ENCODE results near the gene ALKBH7.

Gene ALKBH7

DNA sequence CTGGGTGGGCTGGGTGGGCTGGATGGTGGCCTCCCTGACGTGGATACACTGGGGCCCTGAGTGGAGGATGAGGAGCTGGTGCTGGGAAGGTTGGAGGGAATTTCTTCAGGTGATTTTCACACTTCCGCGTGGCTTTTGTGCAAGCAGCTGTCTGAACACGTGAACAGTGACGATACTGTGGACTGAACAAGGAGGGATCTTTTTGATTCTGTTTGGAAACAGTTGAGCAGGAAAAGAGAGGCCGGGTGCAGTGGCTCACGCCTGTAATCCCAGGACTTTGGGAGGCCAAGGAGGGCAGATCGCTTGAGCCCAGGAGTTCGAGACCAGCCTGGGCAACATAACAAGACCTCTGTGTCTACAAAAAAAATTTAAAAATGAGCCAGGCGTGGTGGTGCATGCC, 29.5 kb downstream of the ALKBH7 start:
- H3K4me3 ChIP-seq (ENCODE audit: low read length): no peak overlapping the region
- DNase-seq (ENCODE audit: low read depth): no peak
- no peak for TF ChIP-seq CTCF (conservative IDR thresholded peaks at IDR 0.05; ENCODE audit: low read length)

GRCh38 chr19:6402837-6403608, 30.4 kb downstream of the ALKBH7 start:
- TF ChIP-seq CTCF (conservative IDR thresholded peaks at IDR 0.05; ENCODE audit: low read length): no peak
- H3K4me3 ChIP-seq (ENCODE audit: low read length): no peak overlapping the region
- DNase-seq (ENCODE audit: low read depth): peak; percentile 54

DNA sequence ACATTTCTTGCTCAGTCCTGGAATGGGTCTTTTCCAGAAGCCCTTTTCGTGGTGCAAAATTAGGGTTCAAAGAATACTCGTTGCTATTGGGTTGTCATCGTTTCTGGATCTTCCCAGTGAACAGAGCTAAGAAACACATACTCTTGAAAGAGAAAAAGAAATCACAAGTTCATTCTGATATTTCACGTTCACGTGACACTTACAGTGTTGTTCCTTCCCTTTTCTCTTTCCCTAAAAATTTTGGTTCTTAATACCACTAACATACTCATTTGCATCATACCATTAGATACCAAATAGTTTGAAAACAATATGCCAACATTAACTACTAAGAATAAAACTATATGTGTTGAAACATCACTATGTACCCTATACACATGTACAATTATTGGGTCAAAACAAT, 33.8 kb downstream of the ALKBH7 start:
- no peak overlapping the region for H3K4me3 ChIP-seq (ENCODE audit: low read length)

GRCh38 chr19:6409346-6409745, 36.8 kb downstream of the ALKBH7 start:
- TF ChIP-seq CTCF (conservative IDR thresholded peaks at IDR 0.05; ENCODE audit: low read length): no peak
- DNase-seq (ENCODE audit: low read depth): no peak

More for the DNA sequence above, 33.8 kb downstream of the ALKBH7 start:
- no peak for TF ChIP-seq CTCF (conservative IDR thresholded peaks at IDR 0.05; ENCODE audit: low read length)
- DNase-seq (ENCODE audit: low read depth): no peak

GRCh38 chr19:6412061-6412446, 39.5 kb downstream of the ALKBH7 start:
- DNase-seq (ENCODE audit: low read depth): no peak
- H3K4me3 ChIP-seq (ENCODE audit: low read length): no peak overlapping the region
- TF ChIP-seq CTCF (conservative IDR thresholded peaks at IDR 0.05; ENCODE audit: low read length): no peak

More at GRCh38 chr19:6409346-6409745, 36.8 kb downstream of the ALKBH7 start:
- no peak overlapping the region for H3K4me3 ChIP-seq (ENCODE audit: low read length)

GRCh38 chr19:6412447-6413091, 40.0 kb downstream of the ALKBH7 start:
- TF ChIP-seq CTCF (conservative IDR thresholded peaks at IDR 0.05; ENCODE audit: low read length): peak; percentile 41
- DNase-seq (ENCODE audit: low read depth): no peak

DNA sequence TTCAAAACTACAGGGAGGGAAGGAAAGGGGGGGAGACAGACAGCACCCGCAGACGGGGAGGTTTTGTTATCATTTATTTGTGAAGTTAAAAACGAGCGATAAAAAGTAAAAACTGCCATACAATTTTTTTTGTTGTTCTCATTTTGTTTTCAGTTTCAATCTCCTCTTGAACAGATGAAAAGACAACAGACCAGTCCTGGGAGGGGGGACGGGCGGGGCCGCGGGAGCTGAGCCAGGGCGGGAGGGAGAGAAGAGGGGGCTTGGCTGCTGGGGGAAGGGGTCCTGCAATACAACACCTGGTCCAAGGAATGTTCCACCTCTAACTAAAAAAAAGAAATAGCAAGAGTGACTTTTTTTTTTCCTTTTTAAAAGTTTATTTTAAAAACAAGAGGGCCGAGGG, 40.7 kb downstream of the ALKBH7 start:
- TF ChIP-seq CTCF (conservative IDR thresholded peaks at IDR 0.05; ENCODE audit: low read length): no peak
- DNase-seq (ENCODE audit: low read depth): no peak
- no peak overlapping the region for H3K4me3 ChIP-seq (ENCODE audit: low read length)

More at GRCh38 chr19:6412447-6413091, 40.0 kb downstream of the ALKBH7 start:
- H3K4me3 ChIP-seq (ENCODE audit: low read length): no peak overlapping the region

Data from AG10803 (cell line).